NAMALWA (cell line): ENCODE results near the gene TSC22D1.

ENCODE experiments used
- DNase-seq: peaks from one replicate; pipeline ENCODE4 v3.0.0-alpha.2; 2015; ENCODE audit warnings: low spot score

Gene TSC22D1

DNA sequence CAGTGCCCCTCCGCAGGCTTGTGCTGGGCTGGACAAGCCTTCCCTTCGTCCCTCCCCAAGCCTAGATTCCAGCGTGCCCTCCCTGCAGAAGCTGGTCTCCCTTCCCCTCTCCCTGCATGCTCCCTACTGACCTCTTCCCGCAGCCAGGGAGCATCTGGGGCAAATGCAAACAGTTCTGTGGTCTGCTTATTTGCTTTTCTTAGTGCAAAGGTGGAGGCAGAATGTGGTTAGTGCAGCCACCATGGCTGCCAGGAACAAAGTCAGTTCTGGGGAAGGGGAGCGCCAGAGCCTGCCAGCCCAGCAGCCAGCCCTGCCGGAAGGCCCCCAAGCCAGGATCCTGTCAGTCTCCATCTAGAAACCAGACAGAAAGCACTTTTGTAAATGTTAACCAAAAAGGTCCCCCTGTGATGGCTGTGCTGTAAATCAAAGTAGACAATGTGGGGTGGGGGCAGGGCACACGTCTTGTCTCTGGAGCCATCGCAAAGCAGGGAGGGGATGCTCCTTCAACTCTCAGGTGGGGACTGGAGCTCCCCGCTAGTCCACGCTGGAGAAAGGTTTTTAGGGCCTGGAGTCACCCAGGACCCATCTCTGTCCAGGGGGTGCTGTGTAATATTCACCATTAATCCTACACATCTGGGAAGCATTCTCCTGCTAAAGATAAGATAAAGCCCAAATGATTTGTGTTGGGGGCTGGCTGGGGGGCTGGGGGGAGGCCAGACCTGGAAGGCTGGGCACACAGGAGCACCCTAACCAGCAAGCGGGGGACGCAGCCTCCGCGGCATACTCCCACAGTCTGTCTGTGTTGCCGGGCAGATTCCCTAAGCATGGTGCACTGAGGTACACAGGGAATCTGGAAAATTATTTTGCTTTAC lies 171.6 kb downstream of the TSC22D1 start:
- DNase-seq: no peak

DNA sequence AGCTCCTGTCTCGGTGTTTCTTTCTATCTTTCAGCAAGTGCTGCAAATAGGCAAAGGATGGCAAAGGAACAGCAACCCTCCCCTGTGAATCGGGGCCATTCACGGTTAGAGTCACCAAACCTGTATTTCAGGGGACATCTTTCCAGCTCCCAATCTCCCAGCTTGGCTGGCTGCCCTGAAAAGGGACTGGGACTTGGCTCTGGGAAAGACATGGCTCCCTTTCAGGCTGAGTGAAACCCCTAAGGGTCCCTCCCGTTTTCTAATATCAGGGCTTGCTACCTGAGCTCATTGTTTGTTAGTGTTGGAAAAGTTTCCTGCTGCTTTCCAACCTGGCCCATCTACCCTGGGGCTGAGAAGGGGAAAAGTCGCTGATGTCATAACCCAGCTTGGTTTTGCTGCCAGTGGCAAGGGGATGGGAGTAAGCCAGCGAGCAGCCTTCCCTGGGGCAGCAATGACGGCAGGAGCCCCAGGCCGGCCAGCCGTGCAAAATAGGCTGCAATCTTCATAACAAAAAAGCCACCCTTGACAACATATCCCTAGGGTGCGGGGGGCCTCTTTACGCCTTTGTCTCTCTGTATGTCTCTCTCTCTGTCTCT lies 172.6 kb downstream of the TSC22D1 start:
- DNase-seq: no peak

DNA sequence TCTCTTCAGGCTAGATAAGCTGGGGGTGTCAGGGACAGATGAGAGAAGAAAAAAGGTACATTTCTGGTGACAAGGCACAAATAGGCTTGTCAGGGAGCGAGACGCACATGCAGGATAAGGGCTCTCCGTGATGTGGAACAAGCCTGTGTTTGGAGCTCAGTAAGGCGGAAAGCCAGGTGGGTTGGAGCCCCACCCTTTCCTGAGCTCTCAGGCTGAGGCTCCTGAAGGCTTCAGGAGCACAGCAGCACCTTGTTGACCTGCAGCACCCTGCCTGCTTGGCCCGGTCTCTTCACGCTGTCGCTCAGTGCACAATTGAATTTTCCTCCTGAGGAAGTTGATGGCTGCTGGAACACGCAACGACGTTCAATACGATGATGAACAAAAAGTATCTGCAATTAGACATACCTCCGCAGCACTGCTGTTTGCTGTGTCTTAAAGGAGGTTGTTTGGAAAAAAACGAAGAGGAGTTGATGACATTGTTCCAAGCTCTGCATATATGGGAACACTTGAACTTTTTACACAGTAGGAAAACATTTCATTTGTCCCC lies 173.2 kb downstream of the TSC22D1 start:
- no peak for DNase-seq

DNA sequence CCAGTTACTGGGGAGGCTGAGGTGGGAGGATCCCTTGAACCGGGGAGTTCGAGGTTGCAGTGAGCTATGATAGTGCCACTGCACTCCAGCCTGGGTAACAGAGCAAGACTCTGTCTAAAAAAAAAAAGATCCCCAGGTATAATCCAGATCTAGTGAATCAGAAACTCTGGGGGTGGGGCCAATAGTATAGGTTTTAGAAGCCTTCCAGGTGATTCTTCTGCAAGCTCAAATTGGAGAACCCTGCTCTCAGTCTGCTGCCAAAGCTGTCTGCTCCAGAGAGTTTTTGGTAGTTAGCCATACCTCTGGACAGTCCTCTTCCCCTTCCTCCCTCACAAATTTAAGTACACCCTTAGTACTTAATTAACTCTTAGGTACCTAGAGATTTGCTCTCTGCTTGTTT lies 174.6 kb downstream of the TSC22D1 start:
- no peak for DNase-seq

DNA sequence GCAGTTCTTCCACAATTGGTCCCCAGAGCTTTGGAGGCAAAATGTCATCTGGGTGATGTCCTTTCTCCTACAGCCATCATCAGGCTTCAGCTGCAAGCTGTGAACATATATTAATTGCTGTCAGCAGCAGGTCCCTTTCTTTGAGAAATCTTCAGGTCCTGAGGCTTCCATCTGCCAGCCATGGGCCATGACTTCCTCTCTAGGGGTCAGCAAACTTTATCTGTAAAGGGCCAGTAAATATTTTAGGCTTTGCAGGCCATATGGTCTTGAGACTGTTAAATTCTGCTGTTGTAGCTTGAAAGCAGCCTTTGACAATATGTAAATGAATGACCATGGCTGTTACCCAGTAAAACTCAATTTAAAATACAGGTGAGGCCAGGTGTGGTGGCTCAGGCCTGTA lies 175.4 kb downstream of the TSC22D1 start:
- DNase-seq: no peak

DNA sequence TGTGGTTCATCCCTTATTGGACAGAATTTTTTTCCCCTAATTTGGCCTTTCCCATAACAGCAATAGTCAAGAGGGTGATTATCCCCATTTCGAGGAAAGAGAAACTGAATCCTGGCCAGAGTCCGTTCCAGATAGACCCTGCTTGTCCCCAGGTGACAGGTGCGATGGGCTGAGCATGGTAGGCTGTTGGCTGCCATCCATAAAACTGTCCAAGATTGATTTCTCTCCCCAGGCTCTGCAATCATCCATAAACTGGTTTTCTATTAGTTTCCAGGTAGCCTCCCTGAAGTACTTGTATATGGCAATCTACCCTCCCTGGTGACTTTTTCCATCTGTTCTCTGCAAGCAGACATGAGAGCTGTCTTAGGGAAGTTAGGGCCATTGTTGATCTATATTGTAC lies 177.1 kb downstream of the TSC22D1 start:
- no peak for DNase-seq

DNA sequence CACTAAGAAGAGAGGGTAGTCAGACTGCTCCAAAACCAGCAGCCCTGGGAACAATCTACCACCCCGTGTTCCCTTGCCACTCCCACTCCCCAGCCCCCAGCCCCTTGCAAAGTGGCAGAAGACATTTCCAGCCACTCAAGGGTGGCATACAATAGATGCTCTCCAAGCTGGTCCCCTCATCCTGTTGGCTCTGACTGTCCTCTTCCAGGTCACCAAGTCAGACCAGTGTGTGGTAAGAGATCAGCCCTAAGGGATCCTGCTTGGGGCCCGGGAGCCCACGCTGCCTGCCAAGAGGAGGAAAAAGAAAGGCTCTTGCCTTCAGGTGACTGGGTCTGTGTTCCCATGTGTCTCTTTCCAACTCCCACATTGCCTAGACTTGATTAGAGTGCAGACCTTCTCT lies 177.5 kb downstream of the TSC22D1 start:
- DNase-seq: no peak

DNA sequence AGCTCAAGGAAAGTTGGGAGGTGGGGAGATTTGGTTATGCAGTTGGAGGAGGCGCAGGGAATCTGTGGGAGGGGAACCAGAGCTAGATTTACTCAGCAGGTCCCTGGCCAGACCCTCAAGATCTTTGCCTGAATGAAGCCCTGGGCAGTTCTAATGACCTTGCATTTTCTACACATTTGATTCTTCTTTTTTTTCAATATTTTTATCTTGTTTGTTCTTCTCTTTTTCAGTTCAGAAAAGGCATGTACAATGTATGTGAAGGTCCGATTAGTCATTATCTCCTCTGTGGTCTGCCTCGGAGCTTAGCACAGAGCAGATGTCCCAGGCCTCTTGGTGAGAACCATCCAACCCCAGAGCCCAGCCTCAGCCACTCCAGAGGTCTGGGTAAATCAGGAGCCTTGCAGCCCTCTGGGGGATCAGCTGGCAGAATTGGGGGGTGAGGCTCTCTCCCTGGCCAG lies 178.3 kb downstream of the TSC22D1 start:
- no peak for DNase-seq

DNA sequence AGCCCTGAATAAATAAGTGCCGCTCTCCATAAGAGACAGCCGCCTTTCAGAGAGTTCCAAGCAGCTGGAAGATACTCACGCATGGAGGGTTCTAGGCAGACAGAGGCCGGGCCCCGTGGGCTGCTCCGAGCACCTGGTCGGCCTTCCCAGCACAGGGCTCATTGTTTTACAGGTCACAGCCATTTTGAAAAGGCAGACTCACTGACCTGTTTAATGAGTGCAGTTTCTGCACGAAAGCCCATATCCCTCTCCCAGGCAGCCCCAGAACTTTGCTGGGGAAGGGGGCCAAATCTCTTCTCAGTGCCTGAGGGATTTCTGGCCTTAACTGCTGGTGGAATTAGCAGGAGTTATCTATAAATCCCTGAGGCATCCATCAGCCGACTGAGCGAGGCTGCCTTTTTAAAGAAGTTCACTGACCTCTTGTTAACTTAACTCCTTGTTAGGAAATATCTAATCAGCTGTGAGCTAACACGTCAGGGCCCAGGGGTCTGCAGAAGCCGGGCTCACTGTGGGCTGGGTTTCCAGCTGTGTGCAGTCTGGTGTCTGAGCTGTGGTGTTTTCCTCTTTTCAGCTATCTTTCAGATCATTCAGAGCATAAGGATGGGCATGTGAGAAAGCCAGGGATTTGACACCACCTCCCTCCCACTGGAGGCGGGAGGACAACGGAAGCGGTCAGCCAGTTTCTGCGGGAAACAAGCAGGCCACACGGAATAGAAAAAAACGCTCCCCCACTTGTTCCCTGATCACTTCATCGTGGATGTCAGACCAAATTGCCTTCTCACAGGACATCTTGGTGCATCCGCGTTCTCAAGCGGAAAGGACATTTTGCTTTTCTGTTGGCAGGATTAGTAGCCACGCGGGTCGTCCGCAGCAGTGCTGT lies 179.2 kb downstream of the TSC22D1 start:
- no peak for DNase-seq

DNA sequence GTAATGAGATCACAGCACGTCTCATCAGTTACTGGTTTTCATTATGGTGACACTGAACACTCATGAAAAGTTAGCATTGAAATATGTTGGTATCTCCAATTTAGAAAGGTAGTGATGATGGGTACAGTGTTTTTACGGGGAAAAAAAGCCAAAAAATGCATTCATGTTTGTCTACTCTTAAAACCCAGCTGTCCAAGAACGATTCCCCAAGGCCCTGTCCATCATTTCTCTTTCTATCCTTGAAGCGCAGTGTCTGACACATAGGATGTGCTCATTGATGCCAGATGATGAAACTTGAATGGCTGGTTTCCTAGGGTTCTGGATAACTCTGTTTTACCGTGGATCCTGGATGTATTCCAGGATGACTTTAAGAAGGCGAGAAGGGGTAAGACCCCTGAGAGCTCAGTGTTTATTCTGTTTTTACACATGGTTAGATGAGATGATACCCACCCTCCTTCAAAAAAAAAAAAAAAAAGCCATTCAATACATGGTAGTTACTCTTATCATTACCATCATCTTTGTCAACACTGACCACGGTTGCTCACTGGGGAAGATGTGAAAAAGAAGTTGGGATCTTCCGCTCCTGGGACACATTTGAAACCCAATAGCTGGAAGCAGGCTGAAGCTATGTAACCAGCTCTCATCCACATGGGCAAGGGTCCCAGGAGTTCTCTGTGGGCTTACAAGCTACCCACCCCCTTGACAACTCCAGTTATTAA lies 180.0 kb downstream of the TSC22D1 start:
- DNase-seq: no peak

DNA sequence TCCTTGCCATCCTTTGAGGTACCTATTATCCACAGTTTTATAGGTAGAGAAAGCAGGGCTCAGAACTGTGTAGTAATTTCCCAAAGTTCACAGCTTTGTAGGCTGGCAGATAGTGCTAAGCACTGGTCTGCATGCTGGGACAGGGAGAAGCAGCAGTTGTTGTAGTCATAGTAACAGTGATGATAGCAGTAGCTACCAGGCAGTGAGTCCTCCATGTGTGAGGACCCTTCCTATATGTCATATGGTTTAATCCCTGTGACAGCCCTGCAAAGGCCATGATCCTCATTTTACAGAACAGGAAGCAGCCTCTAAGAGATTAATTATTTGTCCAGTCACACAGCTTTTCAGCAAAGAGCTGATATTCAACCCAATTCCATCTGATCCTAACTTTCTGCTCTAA lies 181.5 kb downstream of the TSC22D1 start:
- no peak for DNase-seq

DNA sequence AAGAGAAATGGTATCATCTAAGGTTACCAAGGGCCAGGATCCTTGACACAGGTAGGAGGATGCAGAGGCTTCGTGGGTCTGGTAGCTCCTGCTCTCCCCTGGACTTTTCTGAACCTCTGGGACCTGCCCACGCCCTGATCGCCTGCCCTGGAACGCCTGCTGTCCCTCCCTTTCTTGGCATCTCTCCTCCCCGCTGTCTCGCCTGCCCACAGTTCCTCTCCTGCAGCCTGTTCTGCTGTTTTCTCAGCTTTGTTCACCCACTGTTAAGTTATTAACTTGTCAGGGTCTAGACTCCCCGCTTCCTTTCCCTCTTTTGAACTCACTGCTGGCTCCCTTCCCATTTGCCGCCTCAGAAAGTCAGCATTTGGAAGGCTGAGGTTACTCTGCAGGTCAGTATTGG lies 182.7 kb downstream of the TSC22D1 start:
- no peak for DNase-seq

DNA sequence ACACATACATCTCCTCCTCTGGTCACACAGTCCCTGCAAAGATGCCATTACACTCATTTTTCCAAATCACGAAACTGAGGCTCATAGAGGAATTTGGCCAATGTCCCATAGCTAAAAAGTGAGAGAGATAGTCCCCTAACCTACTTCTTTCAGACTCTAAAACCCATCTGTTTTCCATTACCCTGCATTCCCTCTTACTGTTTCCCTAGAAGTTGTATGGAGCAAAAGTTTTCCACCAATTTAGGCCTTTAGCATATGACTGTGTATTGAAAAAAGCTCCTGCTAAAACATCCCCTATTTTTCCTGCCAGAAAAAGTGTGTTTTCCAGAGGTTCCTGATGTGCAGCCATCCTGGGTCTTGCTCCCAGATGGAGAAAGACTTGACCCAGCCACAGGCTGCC lies 186.3 kb downstream of the TSC22D1 start:
- no peak for DNase-seq

DNA sequence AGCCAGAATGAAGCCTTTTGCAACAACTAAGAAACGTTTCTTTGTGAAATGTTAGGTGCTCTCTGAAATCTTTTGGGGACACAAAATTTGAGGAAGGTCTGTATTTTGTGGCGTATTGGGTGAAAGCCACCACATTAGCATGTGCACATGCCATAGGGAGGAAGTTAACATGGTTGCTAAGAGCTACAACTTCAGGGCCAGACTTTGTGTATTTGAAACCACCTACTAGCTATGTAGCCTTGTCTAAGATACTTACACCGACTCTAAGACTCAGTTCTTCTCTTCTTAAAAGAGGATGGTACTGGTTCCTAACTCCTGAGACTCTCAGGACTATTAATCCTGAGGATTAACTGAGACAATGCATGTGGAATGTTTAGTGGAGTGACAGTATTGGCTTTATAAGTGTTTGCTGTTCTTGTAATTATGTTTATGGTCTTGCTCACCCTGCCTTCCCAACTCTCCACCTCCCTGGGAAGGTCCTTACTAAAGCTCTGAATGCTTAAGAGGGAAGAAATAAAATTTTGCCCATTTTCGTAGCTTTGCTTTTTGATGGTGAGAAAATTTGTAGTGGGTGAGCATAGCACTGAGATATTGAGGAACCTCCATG lies 187.0 kb downstream of the TSC22D1 start:
- DNase-seq: no peak

DNA sequence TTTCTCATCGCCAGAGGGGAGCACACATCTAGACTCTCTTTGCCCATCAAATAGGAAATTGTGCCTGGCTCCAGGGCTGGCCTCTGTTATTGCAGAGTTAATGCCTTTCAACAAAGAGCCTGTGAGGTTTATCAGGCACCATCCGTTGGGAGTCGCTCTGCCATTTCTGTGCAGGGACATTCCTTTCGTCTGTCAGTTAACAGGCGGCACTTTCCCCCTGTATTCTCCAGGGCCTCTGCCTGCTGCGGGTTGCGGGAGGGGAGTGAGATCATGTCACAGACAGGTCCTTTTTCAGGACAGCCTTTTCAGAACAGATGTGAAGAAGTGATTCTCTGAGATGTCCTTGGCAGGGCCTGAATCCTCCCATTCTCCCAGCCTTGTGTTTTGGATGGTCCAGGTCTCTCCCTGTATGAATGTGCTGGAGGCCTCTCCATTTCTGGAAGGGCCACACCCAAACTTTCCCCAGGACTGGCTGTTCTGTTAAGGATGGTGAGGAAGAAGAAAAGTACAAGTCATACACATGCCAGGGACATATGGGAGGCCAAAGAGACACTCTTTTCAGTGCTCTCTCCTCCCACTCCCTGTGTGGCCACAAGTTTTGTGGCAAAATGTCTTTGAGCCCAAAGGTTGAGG lies 187.6 kb downstream of the TSC22D1 start:
- DNase-seq: no peak

DNA sequence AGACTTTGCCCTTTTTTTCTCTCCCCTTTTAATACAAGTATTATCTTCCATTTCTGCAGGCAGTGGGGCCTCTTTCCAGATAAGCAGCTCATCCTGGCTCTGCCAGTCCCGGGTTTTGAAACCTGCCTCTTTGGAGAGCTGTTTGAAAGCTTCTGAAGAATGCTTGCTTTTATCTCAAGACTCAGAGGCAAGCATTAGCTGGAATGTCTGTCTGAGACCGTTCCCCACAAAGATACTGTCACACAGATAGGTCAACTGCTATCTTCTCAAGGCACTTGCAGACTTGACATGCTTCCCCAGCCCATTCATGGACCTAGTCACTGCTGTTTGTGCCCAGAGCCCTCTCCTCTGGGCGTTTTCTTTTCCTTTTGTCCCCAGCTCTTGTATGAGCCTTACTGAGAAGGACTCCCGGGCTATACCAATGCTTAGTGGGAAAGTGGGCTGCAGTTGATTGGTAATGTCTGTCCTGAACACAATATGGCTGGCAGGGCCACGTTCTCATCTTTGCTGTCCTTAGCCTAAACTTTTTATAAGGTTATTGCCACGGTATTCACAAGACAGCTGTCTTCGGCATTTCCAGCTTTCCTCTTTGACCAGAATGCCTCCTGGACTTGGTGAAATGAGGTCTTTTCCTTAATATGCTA lies 189.1 kb downstream of the TSC22D1 start:
- no peak for DNase-seq

DNA sequence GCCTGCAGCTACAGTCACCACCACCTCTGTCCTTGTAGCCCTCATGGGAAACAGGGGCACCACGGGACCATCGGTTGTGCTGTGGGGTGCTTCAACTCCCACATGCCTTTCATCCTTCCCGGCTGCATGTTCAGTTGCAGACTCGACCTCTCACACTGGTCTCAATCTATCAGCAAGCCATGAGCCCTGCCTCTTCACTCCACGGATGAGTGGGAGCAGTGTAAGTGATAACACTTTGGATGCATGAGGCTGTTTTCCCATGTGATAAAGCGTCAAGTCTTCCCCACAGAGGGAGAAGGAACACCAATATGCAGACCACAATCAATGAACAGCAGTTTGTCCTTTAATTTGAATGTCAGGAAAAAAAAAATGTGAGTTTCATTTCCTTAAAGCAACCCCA lies 190.3 kb downstream of the TSC22D1 start:
- DNase-seq: no peak

DNA sequence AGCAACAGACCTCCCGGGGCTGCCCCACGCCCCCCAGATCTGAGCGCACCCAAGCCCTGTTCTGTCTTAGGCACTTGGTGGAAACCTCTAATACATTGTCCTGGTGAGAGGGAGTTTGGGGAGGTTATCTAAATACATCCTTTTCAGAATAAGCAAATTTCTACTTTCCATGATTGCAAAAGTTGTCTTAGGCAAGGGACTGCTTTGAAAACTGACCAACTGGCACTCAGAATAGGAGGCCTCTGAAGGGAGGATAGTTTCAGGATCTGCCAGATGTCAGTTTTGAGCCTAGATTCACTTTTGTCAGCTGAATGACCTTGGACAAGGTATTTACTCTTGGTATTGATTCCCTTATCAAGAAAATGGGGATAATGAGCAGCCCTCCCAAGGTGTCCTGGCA lies 190.7 kb downstream of the TSC22D1 start:
- DNase-seq: no peak

DNA sequence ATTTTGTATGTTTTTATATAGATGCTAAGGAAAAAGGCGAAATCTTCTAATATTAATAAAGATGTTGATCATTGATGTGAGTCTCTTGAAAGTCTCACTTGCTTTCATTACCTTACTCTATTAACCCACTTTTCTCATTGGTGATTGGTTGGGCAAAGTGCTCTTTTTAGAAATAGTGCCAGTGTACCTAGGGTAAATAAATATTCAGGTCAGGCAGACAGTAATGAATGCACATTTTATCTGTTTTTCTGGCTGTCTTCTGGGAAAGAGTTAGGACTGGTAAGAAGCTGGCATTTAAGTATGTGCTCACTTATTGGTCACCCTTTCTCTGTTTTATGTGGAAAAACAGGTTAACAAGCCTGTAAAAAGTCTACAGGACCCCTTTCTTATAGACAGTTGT lies 191.4 kb downstream of the TSC22D1 start:
- DNase-seq: no peak

DNA sequence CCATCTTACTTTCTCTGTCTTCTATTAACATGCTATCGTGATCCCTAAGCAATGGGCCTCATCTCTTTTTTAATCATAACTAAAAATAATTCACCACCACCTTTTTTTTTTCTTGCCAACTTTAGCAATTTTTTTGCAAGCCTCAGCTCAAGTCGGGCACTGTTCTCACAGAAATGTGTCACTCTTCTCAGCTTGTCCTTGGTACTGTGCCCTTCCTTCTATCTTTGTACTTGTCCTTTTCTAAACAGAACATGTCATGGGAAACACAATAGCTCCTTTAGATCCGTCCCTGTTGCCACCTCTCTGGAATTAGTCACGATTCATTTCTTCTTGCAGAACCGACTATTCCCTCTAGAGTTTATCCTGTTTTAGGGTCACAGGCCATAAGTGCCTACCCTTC lies 192.2 kb downstream of the TSC22D1 start:
- DNase-seq: no peak
